ENCODE results near the gene LRRC61.
"Not testable (repeated sequence)": the region's sequence is repeated elsewhere in the genome, so short reads cannot be mapped to it uniquely, and the experiment has no call there.

Gene LRRC61

DNA sequence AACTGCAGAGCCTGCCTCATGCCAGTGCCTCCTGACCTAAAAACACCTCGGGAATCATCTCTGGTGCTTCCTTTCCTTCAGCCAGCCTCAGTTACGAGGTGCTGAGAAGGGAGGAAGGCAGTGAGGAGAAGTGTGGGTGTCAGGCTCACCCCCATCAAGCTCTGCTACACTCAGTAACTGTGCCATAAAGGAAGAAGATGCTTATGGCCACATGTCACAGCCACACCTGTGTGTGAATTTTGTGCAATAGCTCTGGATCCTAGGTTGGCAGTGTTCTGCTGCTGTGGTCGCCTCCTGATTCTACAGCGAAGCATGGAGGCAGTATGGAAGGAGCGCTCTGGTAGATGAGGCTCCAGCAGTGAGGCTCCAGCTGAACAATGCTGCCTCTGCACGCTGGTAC, 34.3 kb upstream of the LRRC61 start:
- not testable (repeated sequence) for H3K4me1 ChIP-seq (ENCODE audit: control insufficient read depth in 1 of 2, insufficient read depth in 2 of 2, low read length in 2 of 2); H3K36me3 ChIP-seq (ENCODE audit: control insufficient read depth in 1 of 2, insufficient read depth in 2 of 2, low read length in 2 of 2); H3K27me3 ChIP-seq (ENCODE audit: insufficient read depth, low read length); H2AFZ ChIP-seq (ENCODE audit: insufficient read depth, low read length, poor library complexity); H3K9ac ChIP-seq (ENCODE audit: low read length); H3K18ac ChIP-seq (ENCODE audit: low read length); H3K4me2 ChIP-seq (ENCODE audit: low read length); H2AK5ac ChIP-seq (ENCODE audit: low read length); H3K27ac ChIP-seq (ENCODE audit: low read depth, low read length); H2BK5ac ChIP-seq (ENCODE audit: low read depth, low read length, poor library complexity); H3K79me1 ChIP-seq (ENCODE audit: low read length); H3K14ac ChIP-seq (ENCODE audit: low read length); H4K8ac ChIP-seq (ENCODE audit: low read depth, low read length); H3K9me3 ChIP-seq (ENCODE audit: insufficient read depth, low read depth, low read length); H4K12ac ChIP-seq (ENCODE audit: low read depth, low read length); DNase-seq; H3K4me3 ChIP-seq (ENCODE audit: low read depth, low read length); H3K4ac ChIP-seq (ENCODE audit: low read depth, low read length); H3K79me2 ChIP-seq (ENCODE audit: control insufficient read depth, insufficient read depth, low read length, poor library complexity); H3K23ac ChIP-seq (ENCODE audit: low read length)
- peak overlapping the region; percentile 87 for H2BK12ac ChIP-seq (ENCODE audit: low read length)
- H4K91ac ChIP-seq (ENCODE audit: low read depth, low read length) = peak overlapping the region; percentile 43
- peak overlapping the region; percentile 46 for H2BK120ac ChIP-seq (ENCODE audit: insufficient read depth, low read length, poor library complexity)
- no CpG with 5 or more reads among the region's 6 CpGs for WGBS (ENCODE audit: extremely low coverage, insufficient coverage, insufficient read length)

DNA sequence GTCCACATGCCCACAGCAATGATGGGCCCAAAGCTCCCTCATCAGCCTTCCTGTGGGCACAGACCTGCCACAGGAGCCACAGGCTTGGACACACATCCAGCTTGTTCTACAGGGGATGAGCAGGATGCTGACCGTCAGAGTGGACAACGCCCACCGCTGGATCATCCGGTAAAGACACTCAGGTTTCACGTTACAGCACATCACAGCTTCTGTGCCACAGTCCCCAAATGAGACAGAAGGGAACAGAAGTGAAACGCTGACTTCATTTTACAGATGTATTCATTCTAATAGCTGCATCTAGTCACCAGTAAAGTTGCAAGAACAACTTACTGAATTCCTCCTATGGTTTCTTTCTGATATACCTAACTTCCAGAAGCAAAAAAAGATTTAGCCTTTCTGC, 32.8 kb upstream of the LRRC61 start:
- H3K14ac ChIP-seq (ENCODE audit: low read length); H3K27ac ChIP-seq (ENCODE audit: low read depth, low read length); H4K12ac ChIP-seq (ENCODE audit: low read depth, low read length); H3K36me3 ChIP-seq (ENCODE audit: control insufficient read depth in 1 of 2, insufficient read depth in 2 of 2, low read length in 2 of 2); H3K27me3 ChIP-seq (ENCODE audit: insufficient read depth, low read length); DNase-seq; H2AK5ac ChIP-seq (ENCODE audit: low read length); H4K91ac ChIP-seq (ENCODE audit: low read depth, low read length); H3K9ac ChIP-seq (ENCODE audit: low read length); H3K4me2 ChIP-seq (ENCODE audit: low read length); H2BK120ac ChIP-seq (ENCODE audit: insufficient read depth, low read length, poor library complexity); H3K79me2 ChIP-seq (ENCODE audit: control insufficient read depth, insufficient read depth, low read length, poor library complexity); H3K4me1 ChIP-seq (ENCODE audit: control insufficient read depth in 1 of 2, insufficient read depth in 2 of 2, low read length in 2 of 2); H2BK12ac ChIP-seq (ENCODE audit: low read length); H3K18ac ChIP-seq (ENCODE audit: low read length); H3K23ac ChIP-seq (ENCODE audit: low read length); H3K9me3 ChIP-seq (ENCODE audit: insufficient read depth, low read depth, low read length); H3K79me1 ChIP-seq (ENCODE audit: low read length); H3K4ac ChIP-seq (ENCODE audit: low read depth, low read length); H2BK5ac ChIP-seq (ENCODE audit: low read depth, low read length, poor library complexity); H4K8ac ChIP-seq (ENCODE audit: low read depth, low read length); H2AFZ ChIP-seq (ENCODE audit: insufficient read depth, low read length, poor library complexity); H3K4me3 ChIP-seq (ENCODE audit: low read depth, low read length): not testable (repeated sequence)
- WGBS (ENCODE audit: extremely low coverage, insufficient coverage, insufficient read length) = no CpG with 5 or more reads among the region's 6 CpGs

DNA sequence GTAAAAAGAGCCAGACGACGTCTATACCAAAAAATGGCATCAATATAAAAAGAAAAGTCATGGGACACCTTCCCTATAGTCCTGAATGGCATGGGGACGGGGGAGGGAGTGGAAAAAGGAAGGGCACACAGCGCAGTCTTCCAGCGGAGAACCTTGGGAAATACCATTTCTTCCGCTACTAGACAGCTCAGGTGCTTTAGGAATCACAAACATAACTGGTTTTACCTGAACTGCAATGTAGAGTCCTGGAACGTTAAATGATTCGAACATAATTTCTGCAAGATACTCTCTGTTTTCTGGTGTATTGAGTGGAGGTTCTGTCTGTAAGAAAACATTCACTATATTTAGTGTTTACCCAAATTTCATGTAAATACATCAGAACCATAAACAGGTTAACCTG, 28.1 kb upstream of the LRRC61 start:
- not testable (repeated sequence) for H3K9ac ChIP-seq (ENCODE audit: low read length); H2BK120ac ChIP-seq (ENCODE audit: insufficient read depth, low read length, poor library complexity); H2BK12ac ChIP-seq (ENCODE audit: low read length); H3K14ac ChIP-seq (ENCODE audit: low read length); H3K36me3 ChIP-seq (ENCODE audit: control insufficient read depth in 1 of 2, insufficient read depth in 2 of 2, low read length in 2 of 2); H3K27ac ChIP-seq (ENCODE audit: low read depth, low read length); H3K79me2 ChIP-seq (ENCODE audit: control insufficient read depth, insufficient read depth, low read length, poor library complexity); H3K4me3 ChIP-seq (ENCODE audit: low read depth, low read length); H3K4me1 ChIP-seq (ENCODE audit: control insufficient read depth in 1 of 2, insufficient read depth in 2 of 2, low read length in 2 of 2); H3K18ac ChIP-seq (ENCODE audit: low read length); H3K9me3 ChIP-seq (ENCODE audit: insufficient read depth, low read depth, low read length); H4K8ac ChIP-seq (ENCODE audit: low read depth, low read length); H3K4ac ChIP-seq (ENCODE audit: low read depth, low read length); H3K23ac ChIP-seq (ENCODE audit: low read length); H3K4me2 ChIP-seq (ENCODE audit: low read length); H3K79me1 ChIP-seq (ENCODE audit: low read length); H2AK5ac ChIP-seq (ENCODE audit: low read length); H3K27me3 ChIP-seq (ENCODE audit: insufficient read depth, low read length); H2BK5ac ChIP-seq (ENCODE audit: low read depth, low read length, poor library complexity); H4K91ac ChIP-seq (ENCODE audit: low read depth, low read length); H2AFZ ChIP-seq (ENCODE audit: insufficient read depth, low read length, poor library complexity); H4K12ac ChIP-seq (ENCODE audit: low read depth, low read length)
- WGBS (ENCODE audit: extremely low coverage, insufficient coverage, insufficient read length) = no CpG with 5 or more reads among the region's 8 CpGs
- peak; percentile 5 to 66 for DNase-seq

DNA sequence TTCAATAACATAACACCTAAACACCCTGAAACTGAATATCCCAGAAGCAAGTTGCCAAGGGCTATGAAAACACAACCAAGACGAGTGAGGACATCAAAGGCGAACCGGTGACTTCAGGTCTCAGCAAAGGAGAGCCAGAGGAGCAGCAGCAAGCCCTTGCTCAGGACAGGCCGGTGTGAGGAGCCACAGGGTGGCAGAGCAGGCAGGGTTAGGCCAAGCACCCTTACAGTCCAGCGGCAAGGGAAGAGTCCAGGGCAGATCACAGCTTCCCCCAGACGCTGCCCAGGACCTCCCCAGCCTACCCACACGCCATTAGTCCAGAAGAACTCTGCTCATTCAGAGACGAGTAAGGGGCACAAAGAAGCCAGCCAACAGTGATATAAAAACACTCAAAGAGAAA, 27.5 kb upstream of the LRRC61 start:
- not testable (repeated sequence) for H3K4me2 ChIP-seq (ENCODE audit: low read length); H3K4me3 ChIP-seq (ENCODE audit: low read depth, low read length); H3K9ac ChIP-seq (ENCODE audit: low read length); H3K4me1 ChIP-seq (ENCODE audit: control insufficient read depth in 1 of 2, insufficient read depth in 2 of 2, low read length in 2 of 2); H4K8ac ChIP-seq (ENCODE audit: low read depth, low read length); H3K36me3 ChIP-seq (ENCODE audit: control insufficient read depth in 1 of 2, insufficient read depth in 2 of 2, low read length in 2 of 2); H3K9me3 ChIP-seq (ENCODE audit: insufficient read depth, low read depth, low read length); H2AFZ ChIP-seq (ENCODE audit: insufficient read depth, low read length, poor library complexity); H3K18ac ChIP-seq (ENCODE audit: low read length); DNase-seq; H3K23ac ChIP-seq (ENCODE audit: low read length); H3K27me3 ChIP-seq (ENCODE audit: insufficient read depth, low read length); H2BK120ac ChIP-seq (ENCODE audit: insufficient read depth, low read length, poor library complexity); H3K14ac ChIP-seq (ENCODE audit: low read length); H2BK5ac ChIP-seq (ENCODE audit: low read depth, low read length, poor library complexity); H3K4ac ChIP-seq (ENCODE audit: low read depth, low read length); H4K12ac ChIP-seq (ENCODE audit: low read depth, low read length); H3K79me2 ChIP-seq (ENCODE audit: control insufficient read depth, insufficient read depth, low read length, poor library complexity); H2BK12ac ChIP-seq (ENCODE audit: low read length); H2AK5ac ChIP-seq (ENCODE audit: low read length); H3K79me1 ChIP-seq (ENCODE audit: low read length); H4K91ac ChIP-seq (ENCODE audit: low read depth, low read length); H3K27ac ChIP-seq (ENCODE audit: low read depth, low read length)
- no CpG with 5 or more reads among the region's 8 CpGs for WGBS (ENCODE audit: extremely low coverage, insufficient coverage, insufficient read length)

Data from trophoblast cell (in vitro differentiated cells and primary cell).